HL-60 (cell line): ENCODE data around the gene PIP5K1C.
"Not testable (repeated sequence)": the region's sequence is repeated elsewhere in the genome, so short reads cannot be mapped to it uniquely, and the experiment has no call there.

Experiments
- SPI1 ChIP-seq: IDR thresholded peaks from 2 replicates; pipeline ENCODE4 v1.6.1; 2012; ENCODE audit warnings: low read depth, mild to moderate bottlenecking, borderline replicate concordance
- TF ChIP-seq, protein P1 (sequence below): IDR thresholded peaks from one replicate; pipeline ENCODE4 v1.5.1; 2011; ENCODE audit warnings: low read length, control low read depth, inconsistent platforms; ENCODE audit not compliant: insufficient read depth

- TF ChIP-seq, protein P1, sequence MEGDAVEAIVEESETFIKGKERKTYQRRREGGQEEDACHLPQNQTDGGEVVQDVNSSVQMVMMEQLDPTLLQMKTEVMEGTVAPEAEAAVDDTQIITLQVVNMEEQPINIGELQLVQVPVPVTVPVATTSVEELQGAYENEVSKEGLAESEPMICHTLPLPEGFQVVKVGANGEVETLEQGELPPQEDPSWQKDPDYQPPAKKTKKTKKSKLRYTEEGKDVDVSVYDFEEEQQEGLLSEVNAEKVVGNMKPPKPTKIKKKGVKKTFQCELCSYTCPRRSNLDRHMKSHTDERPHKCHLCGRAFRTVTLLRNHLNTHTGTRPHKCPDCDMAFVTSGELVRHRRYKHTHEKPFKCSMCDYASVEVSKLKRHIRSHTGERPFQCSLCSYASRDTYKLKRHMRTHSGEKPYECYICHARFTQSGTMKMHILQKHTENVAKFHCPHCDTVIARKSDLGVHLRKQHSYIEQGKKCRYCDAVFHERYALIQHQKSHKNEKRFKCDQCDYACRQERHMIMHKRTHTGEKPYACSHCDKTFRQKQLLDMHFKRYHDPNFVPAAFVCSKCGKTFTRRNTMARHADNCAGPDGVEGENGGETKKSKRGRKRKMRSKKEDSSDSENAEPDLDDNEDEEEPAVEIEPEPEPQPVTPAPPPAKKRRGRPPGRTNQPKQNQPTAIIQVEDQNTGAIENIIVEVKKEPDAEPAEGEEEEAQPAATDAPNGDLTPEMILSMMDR, result not testable (repeated sequence)
- TF ChIP-seq SPI1, result not testable (repeated sequence)
Observed at GRCh38 chr19:3628766-3629165, 71.5 kb downstream of the PIP5K1C start.
